ENCODE data around the gene NCAM1. TPM values are rescaled to one million over a fixed set of nuclear protein-coding genes. Genes with fewer than 3 reads are reported as not detected.

The NCAM1 gene
- total RNA-seq, 1 experiment from 2014 or later = 5.9 TPM

GRCh38 chr11:113104691-113105251 lies 143.6 kb downstream of the NCAM1 start:
- no peak for DNase-seq (ENCODE audit: low spot score)
- Mint-ChIP-seq H3K36me3 (no peaks in the 10 kb centered on the region), H3K27me3 (ENCODE audit: low read depth) (no peaks in the 10 kb centered on the region), H3K27ac (no peak overlapping the region), H3K9me3 (no peaks in the 10 kb centered on the region), H3K4me1 (peaks cover 15% of the 10 kb centered on the region), H3K4me3 (no peak overlapping the region)
- CTCF ChIA-PET = interaction anchor here (1.9 kb wide), 1 partner anchor 10 kb away, joined by 12 read pairs; no protein-coding TSS in a partner anchor
- TF ChIP-seq NFE2L1 (CRISPR knock-in tag; IDR thresholded peaks at IDR 0.05) = no peak
- no peak for TF ChIP-seq NFYB (CRISPR knock-in tag; conservative IDR thresholded peaks at IDR 0.05; ENCODE audit: low read depth)
- TF ChIP-seq CBFB (CRISPR knock-in tag; IDR thresholded peaks at IDR 0.05; ENCODE audit: low read depth) = no peak
- TF ChIP-seq ZNF512 (CRISPR knock-in tag; IDR thresholded peaks at IDR 0.05; ENCODE audit: borderline replicate concordance) = no peak
- TF ChIP-seq ERG (CRISPR knock-in tag; IDR thresholded peaks at IDR 0.05) = no peak
- TF ChIP-seq ZMAT4 (CRISPR knock-in tag; IDR thresholded peaks at IDR 0.05) = no peak
- TF ChIP-seq ELF4 (CRISPR knock-in tag; IDR thresholded peaks at IDR 0.05; ENCODE audit: low read depth) = no peak
- no peak for TF ChIP-seq ATF3 (CRISPR knock-in tag; conservative IDR thresholded peaks at IDR 0.05)
- TF ChIP-seq ZSCAN18 (CRISPR knock-in tag; IDR thresholded peaks at IDR 0.05) = no peak
- no peak for TF ChIP-seq TCF7 (CRISPR knock-in tag; IDR thresholded peaks at IDR 0.05; ENCODE audit: low read depth)
- no peak for TF ChIP-seq IRF1 (CRISPR knock-in tag; IDR thresholded peaks at IDR 0.05)
- no peak for TF ChIP-seq RORB (CRISPR knock-in tag; IDR thresholded peaks at IDR 0.05)
- TF ChIP-seq MLX (CRISPR knock-in tag; IDR thresholded peaks at IDR 0.05) = no peak
- no peak for TF ChIP-seq NR2C2 (CRISPR knock-in tag; IDR thresholded peaks at IDR 0.05)
- TF ChIP-seq MAX (CRISPR knock-in tag; IDR thresholded peaks at IDR 0.05) = no peak
- POLR2A ChIA-PET = interaction anchor here (0.7 kb wide), 1 partner anchor 228 kb away, joined by 3 read pairs; no protein-coding TSS in a partner anchor
- ATAC-seq = no peak

- no peaks in the 10 kb centered on the region for H3K9me3 Mint-ChIP-seq
- no peak for TF ChIP-seq IRF2 (CRISPR knock-in tag; IDR thresholded peaks at IDR 0.05; ENCODE audit: borderline replicate concordance, low read depth)
- TF ChIP-seq CTCF (IDR thresholded peaks at IDR 0.05) = no peak
- ChIA-PET POLR2A (no interaction called here), CTCF (no interaction called here)
- H3K4me3 Mint-ChIP-seq = no peak overlapping the region
- no peaks in the 10 kb centered on the region for H3K27me3 Mint-ChIP-seq (ENCODE audit: low read depth)
- H3K27ac Mint-ChIP-seq = no peak overlapping the region
- H3K36me3 Mint-ChIP-seq = no peaks in the 10 kb centered on the region
- ATAC-seq = no peak
- DNase-seq (ENCODE audit: low spot score) = no peak
- peaks cover 15% of the 10 kb centered on the region for H3K4me1 Mint-ChIP-seq
These were observed 144.4 kb downstream of the NCAM1 start for GRCh38 chr11:113105592-113105991.
